GM19025 (cell line): ENCODE data around the gene TM7SF3.

Source experiments
- ATAC-seq: cut with Tn5 transposase; IDR thresholded peaks from one replicate; pipeline ENCODE4 v1.9.1; 2021; ENCODE audit warnings: mild to moderate bottlenecking, low read depth, moderate library complexity; ENCODE audit not compliant: unreplicated experiment

The TM7SF3 gene

GRCh38 chr12:26936559-26937442 lies 77.4 kb downstream of the TM7SF3 start:
- ATAC-seq, result no peak

GRCh38 chr12:26935636-26936378 lies 78.4 kb downstream of the TM7SF3 start:
- no peak for ATAC-seq

- no peak for ATAC-seq
Observed at GRCh38 chr12:26929590-26929989, 84.6 kb downstream of the TM7SF3 start.

- ATAC-seq, result no peak
Observed at GRCh38 chr12:26928661-26929060, 85.5 kb downstream of the TM7SF3 start.
